Esophagus muscularis mucosa (tissue), 4 donors: ENCODE measurements around the gene NELL1. TPM values are rescaled to one million over a fixed set of nuclear protein-coding genes. Genes with fewer than 3 reads are reported as not detected.

Experiments used
- DNase-seq: peaks from one replicate; pipeline ENCODE4 v3.0.0-alpha.2; 2017; ENCODE audit errors: extremely low spot score
- H3K27ac ChIP-seq, 4 donors: fragments of 200-600 bp; sonication (generic); replicated peaks in 1 of 4; 1 replicate in 3 of 4; 2 replicates in 1 of 4; pipeline ENCODE4 v1.5.1; 2016 to 2019; ENCODE audit warnings: mild to moderate bottlenecking in 1 of 4
- H3K27me3 ChIP-seq, 4 donors: fragments of 200-600 bp; sonication (generic); one replicate each; pipeline versions ENCODE4 v1.5.1 to v1.6.0; 2016 to 2019
- H3K36me3 ChIP-seq, 4 donors: fragments of 200-600 bp; sonication (generic); one replicate each; pipeline ENCODE4 v1.5.1; 2016 to 2019
- H3K4me1 ChIP-seq, 4 donors: fragments of 200-600 bp; sonication (generic); one replicate each; pipeline ENCODE4 v1.5.1; 2016 to 2019
- H3K4me3 ChIP-seq, 4 donors: fragments of 200-600 bp; sonication (generic); 1 replicate in 2 of 4; 2 replicates in 2 of 4; pipeline ENCODE4 v1.5.1; 2016 to 2019; ENCODE audit warnings: mild to moderate bottlenecking in 4 of 4, moderate library complexity in 1 of 4
- H3K9me3 ChIP-seq, 4 donors: fragments of 200-600 bp; sonication (generic); 1 replicate in 3 of 4; 2 replicates in 1 of 4; pipeline ENCODE4 v1.5.1; 2016 to 2019
- CTCF ChIP-seq, 3 experiments: fragments of 200-600 bp in 2 of 3; fragments of 450-650 bp in 1 of 3; sonication (generic) in 2 of 3; IDR thresholded peaks; one replicate each; pipeline ENCODE4 v1.5.1; 2017 to 2019; ENCODE audit warnings: antibody characterized with exemption in 3 of 3, mild to moderate bottlenecking in 2 of 3, moderate library complexity in 1 of 3
- EP300 ChIP-seq: sonication (generic); formaldehyde crosslinking; IDR thresholded peaks from one replicate; pipeline ENCODE4 v1.6.1; 2017; ENCODE audit warnings: antibody characterized with exemption
- POLR2A ChIP-seq: fragments of 450-650 bp; IDR thresholded peaks from one replicate; pipeline ENCODE4 v1.6.1; 2017; ENCODE audit warnings: antibody characterized with exemption, moderate library complexity, mild to moderate bottlenecking, low read depth
- POLR2AphosphoS5 ChIP-seq, 2 donors: sonication (generic); formaldehyde crosslinking; IDR thresholded peaks; one replicate each; pipeline ENCODE4 v1.6.1; 2017; ENCODE audit warnings: antibody characterized with exemption in 2 of 2
- WGBS: methylation state at CpG from one replicate; pipeline ENCODE4 v1.1.5; 2018; 5-methylcytosine and 5-hydroxymethylcytosine counted together
- intact Hi-C: fragments of 100-400 bp; cut with DNase I; formaldehyde crosslinking; loops from one replicate; pipeline ENCODE4 v1.15.1; 2023
- total RNA-seq, 4 donors: library from RNA; depleted of rRNA; stranded (reverse); fragments of >200 nt; gene quantifications; one replicate each; pipeline versions ENCODE4 v1.1.0 to v1.2.1, GENCODE V29; 2016

NELL1 gene
- total RNA-seq, 4 donors from 2014 or later, result 0.65 to 2.7 (median 0.90) TPM

DNA sequence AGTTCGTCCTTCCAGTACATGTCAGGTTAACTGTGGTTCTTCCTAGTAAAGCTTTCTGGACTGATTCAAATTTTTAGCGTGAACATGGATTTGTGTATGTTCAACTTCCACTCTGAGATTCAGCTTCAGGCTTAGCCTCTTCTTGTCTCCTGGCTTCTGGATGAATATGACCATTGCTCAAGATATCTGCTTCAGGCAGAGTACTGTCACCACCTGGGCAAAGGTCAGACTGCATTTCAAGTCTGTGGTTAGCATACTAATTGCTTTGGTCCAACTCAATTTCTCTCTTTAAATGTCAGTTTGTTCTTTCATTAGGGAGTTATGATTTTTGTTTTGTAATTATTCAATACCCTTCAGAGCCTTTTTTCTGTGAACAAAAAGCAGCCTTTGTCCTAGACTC, 440.0 kb downstream of the NELL1 start:
- Histone ChIP-seq H3K36me3 (no peaks in the 10 kb centered on the region), H3K27me3 (no peaks in the 10 kb centered on the region), H3K4me1 (no peaks in the 10 kb centered on the region), H3K9me3 (no peaks in the 10 kb centered on the region), H3K27ac (no peak overlapping the region), H3K4me3 (no peak overlapping the region)
- no peak for DNase-seq
- TF ChIP-seq CTCF (IDR thresholded peaks at IDR 0.05) (no peak), POLR2A (no peak)
- WGBS, result 86% methylated on average over 2 of the region's 2 CpGs
- intact Hi-C loops, result no loop called here

GRCh38 chr11:21110415-21110814, 441.0 kb downstream of the NELL1 start:
- H3K4me1 ChIP-seq, result no peaks in the 10 kb centered on the region

GRCh38 chr11:21113876-21114275, 444.5 kb downstream of the NELL1 start:
- H3K9me3 ChIP-seq, result no peaks in the 10 kb centered on the region
- no peaks in the 10 kb centered on the region for H3K27me3 ChIP-seq
- intact Hi-C loops, result no loop called here
- peak; percentile 53 for DNase-seq
- H3K4me1 ChIP-seq, result no peaks in the 10 kb centered on the region
- H3K36me3 ChIP-seq, result no peaks in the 10 kb centered on the region
- 80% methylated on average over 3 of the region's 3 CpGs for WGBS
- no peak overlapping the region for H3K4me3 ChIP-seq
- H3K27ac ChIP-seq, result no peak overlapping the region
- TF ChIP-seq CTCF (IDR thresholded peaks at IDR 0.05) (no peak), POLR2AphosphoS5 (IDR thresholded peaks at IDR 0.05) (no peak), POLR2A (no peak), EP300 (no peak)

More at GRCh38 chr11:21110415-21110814, 441.0 kb downstream of the NELL1 start:
- no peaks in the 10 kb centered on the region for H3K36me3 ChIP-seq
- no peak overlapping the region for H3K27ac ChIP-seq
- 67% methylated on average over 1 of the region's 1 CpG for WGBS
- H3K27me3 ChIP-seq, result no peaks in the 10 kb centered on the region
- intact Hi-C loops, result no loop called here
- H3K9me3 ChIP-seq, result no peaks in the 10 kb centered on the region
- H3K4me3 ChIP-seq, result no peak overlapping the region
- peak; percentile 57 for DNase-seq
- TF ChIP-seq POLR2A (no peak), CTCF (IDR thresholded peaks at IDR 0.05) (no peak), EP300 (no peak), POLR2AphosphoS5 (IDR thresholded peaks at IDR 0.05) (no peak)

- no peaks in the 10 kb centered on the region for H3K27me3 ChIP-seq
- H3K36me3 ChIP-seq, result no peaks in the 10 kb centered on the region
- H3K4me3 ChIP-seq, result no peak overlapping the region
- DNase-seq, result peak; percentile 14
- intact Hi-C loops, result no loop called here
- no peaks in the 10 kb centered on the region for H3K4me1 ChIP-seq
- 89% methylated on average over 1 of the region's 1 CpG for whole genome bisulfite sequencing
- no peaks in the 10 kb centered on the region for H3K9me3 ChIP-seq
- no peak for TF ChIP-seq POLR2A
- TF ChIP-seq CTCF (IDR thresholded peaks at IDR 0.05), result no peak
- no peak for TF ChIP-seq EP300
- no peak for TF ChIP-seq POLR2AphosphoS5 (IDR thresholded peaks at IDR 0.05)
- no peak overlapping the region for H3K27ac ChIP-seq
Measured at GRCh38 chr11:21116009-21116408, 446.6 kb downstream of the NELL1 start.

- Histone ChIP-seq H3K36me3 (no peaks in the 10 kb centered on the region), H3K9me3 (no peaks in the 10 kb centered on the region), H3K27ac (no peak overlapping the region), H3K4me1 (no peaks in the 10 kb centered on the region), H3K4me3 (no peak overlapping the region), H3K27me3 (no peaks in the 10 kb centered on the region)
- TF ChIP-seq POLR2A, result no peak
- TF ChIP-seq POLR2AphosphoS5 (IDR thresholded peaks at IDR 0.05), result no peak
- no peak for TF ChIP-seq EP300
- no peak for TF ChIP-seq CTCF (IDR thresholded peaks at IDR 0.05)
- 49% methylated on average over 3 of the region's 3 CpGs for whole genome bisulfite sequencing
- DNase-seq, result peak; percentile 24
- intact Hi-C loops, result no loop called here
Measured at GRCh38 chr11:21119411-21119810, 450.0 kb downstream of the NELL1 start.
